Aorta (tissue), 5 donors: Measurements from ENCODE around the gene SLC25A24. TPM values are rescaled to one million over a fixed set of nuclear protein-coding genes. Genes with fewer than 3 reads are reported as not detected.
A peak's percentile ranks its signal among the peaks of the same experiment; 100 is the strongest.

Experiments used
- ATAC-seq: fragments of 200-7000 bp; cut with Tn5 transposase; one replicate; pipeline ENCODE4 v1.9.1; 2022; ENCODE audit warnings: moderate library complexity; ENCODE audit not compliant: low FRiP score
- DNase-seq, 2 donors: peaks; one replicate each; pipeline ENCODE4 v3.0.0-alpha.2; 2020
- H3K27ac ChIP-seq, 2 donors: one replicate each; pipeline ENCODE4 v1.5.1; 2013; ENCODE audit warnings: low read length in 2 of 2, mild to moderate bottlenecking in 2 of 2, moderate library complexity in 2 of 2, control low read depth in 1 of 2, inconsistent platforms in 1 of 2, low read depth in 1 of 2
- H3K27me3 ChIP-seq, 2 donors: one replicate each; pipeline ENCODE4 v1.6.1; 2013; ENCODE audit warnings: control low read depth in 1 of 2, low read length in 1 of 2, mild to moderate bottlenecking in 1 of 2, moderate library complexity in 1 of 2; ENCODE audit not compliant: insufficient read depth in 2 of 2, control insufficient read depth in 1 of 2
- H3K36me3 ChIP-seq, 2 donors: one replicate each; pipeline ENCODE4 v1.6.1; 2013; ENCODE audit warnings: control low read depth in 1 of 2, low read length in 1 of 2, mild to moderate bottlenecking in 1 of 2; ENCODE audit not compliant: insufficient read depth in 2 of 2, control insufficient read depth in 1 of 2
- H3K4me1 ChIP-seq, 2 donors: one replicate each; pipeline ENCODE4 v1.6.1; 2013; ENCODE audit warnings: low read length in 2 of 2, control low read depth in 1 of 2, mild to moderate bottlenecking in 1 of 2, moderate library complexity in 1 of 2; ENCODE audit not compliant: insufficient read depth in 2 of 2, control insufficient read depth in 1 of 2
- H3K4me3 ChIP-seq, 2 donors: one replicate each; pipeline ENCODE4 v1.5.1; 2013; ENCODE audit warnings: low read length in 2 of 2, control low read depth in 1 of 2, mild to moderate bottlenecking in 1 of 2
- H3K9me3 ChIP-seq: one replicate; pipeline ENCODE4 v1.6.1; 2013; ENCODE audit warnings: mild to moderate bottlenecking, low read length; ENCODE audit not compliant: control insufficient read depth
- WGBS, 2 donors: extraction: QIAGEN DNeasy Blood & Tissue Kit; methylation state at CpG; one replicate each; pipeline ENCODE4 v1.1.7; 2013; 5-methylcytosine and 5-hydroxymethylcytosine counted together
- intact Hi-C, 2 donors: fragments of 100-400 bp; cut with DNase I; formaldehyde crosslinking; loops; one replicate each; pipeline versions ENCODE4 v1.14.2 to v1.15.0; 2022
- polyA plus RNA-seq, 2 donors: library from polyadenylated mRNA; stranded (reverse); fragments of 200-250 nt; gene quantifications; one replicate each; pipeline ENCODE4 v1.2.3, GENCODE V29; 2013
- total RNA-seq, 2 donors: library from RNA; stranded (reverse); fragmentation: NEBNext Ultra II Directional; extraction: Animal tissue kit (Norgen Biotek cat#: 25700); gene quantifications; one replicate each; pipeline ENCODE4 v1.2.1, GENCODE V29; 2021
- donor health status: healthy with polysubstance abuse.
- donor health status: Bipolar disorder and iron deficiency.
- donor health status: DM: no; HTN: no; CAD: no.
- donor health status: DM: no; HTN: no; CAD: no.
- donor health status: DM: yes; HTN: yes; CAD: no.

Gene SLC25A24
- total and polyA plus RNA-seq, 4 donors, result 15.0 to 28.1 (median 22.9) TPM

- intact Hi-C loops, result no loop called here
- H3K4me3 ChIP-seq, result no peak overlapping the region
- no peaks in the 10 kb centered on the region for H3K36me3 ChIP-seq
- no peaks in the 10 kb centered on the region for H3K27me3 ChIP-seq
- ATAC-seq, result peak; percentile 31
- DNase-seq, result no peak
- no peaks in the 10 kb centered on the region for H3K9me3 ChIP-seq
- WGBS, 2 donors, result 45 to 53% methylated on average over 33 of the region's 36 CpGs
- H3K4me1 ChIP-seq, result no peaks in the 10 kb centered on the region
- H3K27ac ChIP-seq, result no peak overlapping the region
Observed at GRCh38 chr1:108121358-108122143, 78.6 kb downstream of the SLC25A24 start.

GRCh38 chr1:108120163-108120562, 80.0 kb downstream of the SLC25A24 start:
- ATAC-seq, result no peak
- intact Hi-C loops, result no loop called here
- H3K27me3 ChIP-seq, result no peaks in the 10 kb centered on the region
- no peaks in the 10 kb centered on the region for H3K9me3 ChIP-seq
- DNase-seq, result no peak
- no peaks in the 10 kb centered on the region for H3K36me3 ChIP-seq
- WGBS, 2 donors, result 90 to 92% methylated on average over 6 of the region's 6 CpGs
- H3K27ac ChIP-seq, result no peak overlapping the region
- H3K4me1 ChIP-seq, result no peaks in the 10 kb centered on the region
- no peak overlapping the region for H3K4me3 ChIP-seq

DNA sequence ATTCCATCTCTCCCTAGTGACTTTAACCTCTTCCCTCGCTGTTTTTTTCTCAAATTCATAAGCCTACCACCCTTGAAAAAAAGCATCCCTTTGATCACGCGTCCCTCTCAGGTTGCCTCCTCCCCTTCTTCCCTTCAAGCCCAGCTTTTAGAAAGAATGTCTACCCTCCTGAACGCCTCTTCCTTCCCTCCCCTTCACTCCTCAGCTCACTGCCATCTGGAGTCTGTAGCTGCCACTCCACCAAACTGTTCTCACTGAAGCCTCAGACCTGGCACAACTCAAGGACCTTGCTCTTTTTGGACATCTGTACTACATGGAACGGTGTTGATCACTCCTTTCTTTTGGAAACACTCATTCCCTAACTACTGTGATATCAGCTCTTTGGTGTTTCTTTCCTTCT, 80.6 kb downstream of the SLC25A24 start:
- H3K36me3 ChIP-seq, result no peaks in the 10 kb centered on the region
- no peaks in the 10 kb centered on the region for H3K4me1 ChIP-seq
- intact Hi-C loops, result no loop called here
- no peak for ATAC-seq
- no peak overlapping the region for H3K4me3 ChIP-seq
- WGBS, 2 donors, result 45 to 48% methylated on average over 5 of the region's 5 CpGs
- no peak overlapping the region for H3K27ac ChIP-seq
- no peaks in the 10 kb centered on the region for H3K9me3 ChIP-seq
- H3K27me3 ChIP-seq, result no peaks in the 10 kb centered on the region
- DNase-seq, result no peak

- 84 to 87% methylated on average over 5 of the region's 5 CpGs for WGBS, 2 donors
- H3K9me3 ChIP-seq, result no peaks in the 10 kb centered on the region
- ATAC-seq (no peak), DNase-seq (peak in 1 of 2 donors; percentile 55)
- H3K27me3 ChIP-seq, result no peaks in the 10 kb centered on the region
- no peak overlapping the region for H3K27ac ChIP-seq
- intact Hi-C loops, result no loop called here
- H3K4me1 ChIP-seq, result no peaks in the 10 kb centered on the region
- H3K36me3 ChIP-seq, result no peaks in the 10 kb centered on the region
- H3K4me3 ChIP-seq, result no peak overlapping the region
Observed at GRCh38 chr1:108117945-108118902, 81.9 kb downstream of the SLC25A24 start.

GRCh38 chr1:108117237-108117636, 82.9 kb downstream of the SLC25A24 start:
- no peak for DNase-seq
- Histone ChIP-seq H3K27ac (no peak overlapping the region), H3K27me3 (no peaks in the 10 kb centered on the region), H3K4me1 (no peaks in the 10 kb centered on the region), H3K9me3 (no peaks in the 10 kb centered on the region), H3K36me3 (no peaks in the 10 kb centered on the region), H3K4me3 (no peak overlapping the region)
- no peak for ATAC-seq
- WGBS, 2 donors, result 97 to 100% methylated on average over 1 of the region's 1 CpG
- intact Hi-C loops, result no loop called here

DNA sequence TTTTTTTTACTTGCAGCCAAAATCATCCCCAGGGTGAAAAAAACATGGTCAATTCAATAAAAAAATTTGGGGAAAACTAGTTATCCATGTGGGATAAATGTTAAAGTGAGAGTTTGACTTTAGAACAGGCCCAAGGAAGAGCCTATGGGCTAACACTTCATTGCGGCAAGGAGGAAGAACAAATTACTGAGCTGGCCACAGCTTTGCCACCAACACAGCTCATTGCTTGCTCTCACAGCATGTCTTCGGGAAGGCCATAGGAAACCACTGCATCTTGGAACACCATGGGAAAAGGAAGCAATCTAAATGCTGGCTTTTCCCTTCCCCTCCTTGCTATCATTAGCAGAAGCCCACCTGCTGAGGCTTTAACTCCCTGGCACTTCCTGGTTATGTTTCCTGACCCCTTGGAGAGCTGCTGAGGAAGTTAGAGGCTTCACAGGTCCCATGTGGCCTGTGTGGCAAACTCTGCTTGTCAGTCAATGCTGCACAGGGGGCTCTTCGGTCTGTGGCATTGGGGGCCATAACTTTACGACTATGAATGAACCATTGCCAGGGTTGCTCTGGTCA, 86.0 kb downstream of the SLC25A24 start:
- no peaks in the 10 kb centered on the region for H3K27me3 ChIP-seq
- no peak for ATAC-seq
- no peak for DNase-seq
- no peak overlapping the region for H3K4me3 ChIP-seq
- no peak overlapping the region for H3K27ac ChIP-seq
- no peaks in the 10 kb centered on the region for H3K4me1 ChIP-seq
- 60 to 62% methylated on average over 4 of the region's 4 CpGs for WGBS, 2 donors
- H3K9me3 ChIP-seq, result no peaks in the 10 kb centered on the region
- H3K36me3 ChIP-seq, result no peaks in the 10 kb centered on the region
- intact Hi-C loops, result no loop called here

DNA sequence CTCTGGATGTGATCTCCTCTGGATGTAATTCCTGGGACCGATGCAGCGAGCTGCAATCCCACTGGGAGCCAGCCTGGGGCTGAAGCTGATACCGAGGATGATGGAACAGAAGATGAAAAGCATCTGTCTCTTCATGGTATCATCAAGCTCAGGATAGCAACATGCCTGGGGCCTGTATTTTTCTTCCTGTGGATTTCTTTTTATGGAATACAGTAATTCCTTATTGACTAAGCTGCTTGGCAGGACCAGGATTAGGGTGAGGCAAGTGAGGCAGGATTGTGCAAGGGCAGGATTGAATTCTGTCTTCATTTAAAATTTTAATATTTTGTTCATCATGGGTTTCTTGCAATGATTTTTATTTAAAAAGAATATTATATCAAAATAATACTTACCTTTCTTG, 86.6 kb downstream of the SLC25A24 start:
- Histone ChIP-seq H3K4me3 (no peak overlapping the region), H3K9me3 (no peaks in the 10 kb centered on the region), H3K4me1 (no peaks in the 10 kb centered on the region), H3K36me3 (no peaks in the 10 kb centered on the region), H3K27ac (no peak overlapping the region), H3K27me3 (no peaks in the 10 kb centered on the region)
- no peak for ATAC-seq
- DNase-seq, result no peak
- intact Hi-C loops, result no loop called here
- 59 to 66% methylated on average over 3 of the region's 3 CpGs for WGBS, 2 donors

DNA sequence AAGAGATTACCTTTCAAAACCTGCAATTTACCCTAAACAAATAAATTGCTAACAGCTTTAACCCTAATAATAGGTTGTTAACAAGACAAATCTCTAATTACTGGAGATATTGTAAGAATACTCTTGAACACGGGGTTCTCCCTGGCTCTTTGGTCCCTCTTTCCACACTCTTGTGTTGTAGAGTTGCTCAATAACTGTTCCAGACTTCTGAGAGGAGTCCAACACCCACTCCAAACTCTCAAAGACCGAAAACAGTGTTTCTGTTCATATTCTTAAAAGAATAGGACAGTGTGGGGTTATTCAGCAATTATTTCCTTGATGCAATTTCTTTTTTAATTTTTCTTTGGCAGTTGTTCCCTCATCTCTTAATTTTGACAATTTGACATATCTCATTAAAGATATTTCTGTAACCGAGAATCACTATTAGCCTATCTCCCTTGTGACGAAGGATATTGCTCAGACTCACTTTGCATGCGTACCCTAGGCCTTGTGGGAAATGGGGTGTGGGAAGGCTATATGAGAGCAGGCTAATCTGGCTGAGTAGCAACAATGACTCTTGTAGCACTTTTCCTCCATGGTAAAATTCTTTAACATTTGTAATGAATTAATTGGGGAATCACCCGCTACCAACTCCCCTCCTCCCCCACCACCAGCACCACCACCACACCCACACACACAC, 90.7 kb downstream of the SLC25A24 start:
- Histone ChIP-seq H3K27ac (no peak overlapping the region), H3K4me3 (no peak overlapping the region), H3K4me1 (no peaks in the 10 kb centered on the region), H3K36me3 (no peaks in the 10 kb centered on the region), H3K9me3 (no peaks in the 10 kb centered on the region), H3K27me3 (no peaks in the 10 kb centered on the region)
- ATAC-seq, result no peak
- intact Hi-C loops, result no loop called here
- 85 to 90% methylated on average over 6 of the region's 6 CpGs for WGBS, 2 donors
- no peak for DNase-seq
